OCI-M2 (cell line): Measurements from ENCODE around the gene DNM2.
A peak's percentile ranks its signal among the peaks of the same experiment; 100 is the strongest.

Source experiments
- DNase-seq: peaks from one replicate; lab custom pipeline; 2025; ENCODE audit not compliant: unreplicated experiment; lab: John Stamatoyannopoulos, UW

Gene DNM2

DNA sequence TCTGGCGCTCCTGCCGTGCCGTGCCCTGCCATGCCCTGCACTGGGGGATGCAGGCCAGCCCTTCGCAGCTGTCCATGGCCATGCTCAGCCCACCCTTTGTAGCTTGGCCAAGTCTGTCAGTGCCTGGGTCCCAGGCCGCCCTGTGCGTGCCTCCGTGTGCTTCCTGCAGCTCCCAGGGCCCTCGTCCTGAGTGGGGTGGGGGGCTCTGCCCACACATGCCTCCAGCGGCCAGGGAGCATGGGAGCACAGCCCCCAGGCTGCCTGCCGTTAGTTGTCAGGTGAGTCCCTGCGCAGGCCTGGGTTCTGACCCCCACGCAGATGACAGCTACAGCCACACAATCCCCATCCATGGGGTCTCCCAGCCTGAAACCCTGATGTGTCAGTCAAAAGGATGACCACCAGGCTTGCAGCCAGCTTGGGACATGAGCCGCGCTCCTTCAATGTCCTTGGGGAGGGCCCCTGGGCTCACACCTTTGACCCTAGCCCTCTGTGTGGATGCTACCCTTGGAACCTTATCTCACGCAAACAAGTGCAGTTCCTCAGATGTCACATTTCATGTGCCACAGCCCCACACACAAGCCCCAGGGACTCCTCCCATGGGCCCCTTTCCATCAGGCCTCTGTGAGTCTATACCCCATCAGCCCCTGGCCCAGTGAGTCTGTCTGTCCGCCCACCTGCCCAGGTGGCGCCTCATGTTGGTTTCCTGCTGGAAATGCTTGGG lies 93.7 kb downstream of the DNM2 start:
- DNase-seq, result peak; percentile 79

DNA sequence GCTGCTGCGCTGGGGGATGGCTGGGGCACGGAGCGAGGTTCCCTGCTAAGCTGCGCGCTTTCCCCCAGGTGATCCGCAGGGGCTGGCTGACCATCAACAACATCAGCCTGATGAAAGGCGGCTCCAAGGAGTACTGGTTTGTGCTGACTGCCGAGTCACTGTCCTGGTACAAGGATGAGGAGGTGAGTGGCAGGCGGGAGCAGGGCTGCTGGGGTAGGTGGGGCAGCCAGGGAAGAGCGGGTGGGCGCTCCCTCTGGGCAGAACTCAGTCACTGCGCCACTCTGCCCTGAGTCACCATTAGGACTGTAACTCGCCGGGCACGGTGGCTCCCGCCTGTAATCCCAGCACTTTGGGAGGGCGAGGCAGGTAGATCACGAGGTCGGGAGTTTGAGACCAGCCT lies 94.3 kb downstream of the DNM2 start:
- DNase-seq, result no peak

DNA sequence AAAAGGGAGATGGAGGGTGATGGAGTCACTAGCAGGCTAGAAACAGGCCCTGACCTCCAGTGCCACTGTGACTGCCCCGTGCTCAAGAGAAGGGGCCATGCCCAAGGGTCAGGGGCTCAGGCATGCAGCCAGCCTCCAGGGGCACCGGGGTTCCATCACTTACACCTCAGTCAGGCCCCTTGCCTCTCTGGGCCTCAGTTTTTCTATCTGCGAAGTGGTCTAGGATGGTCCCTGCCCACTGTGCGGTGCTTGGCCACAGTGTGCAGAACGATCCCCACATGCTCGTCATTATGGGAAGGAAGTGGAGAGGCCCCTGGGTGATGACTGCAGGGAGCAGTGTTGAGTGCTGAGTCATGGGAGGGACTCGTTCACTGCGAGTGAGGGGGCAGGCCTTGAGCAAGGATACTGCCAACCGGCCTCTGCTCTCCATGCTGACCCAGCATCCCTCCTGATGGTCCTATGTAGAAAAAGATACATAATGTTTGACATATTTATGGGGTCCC lies 95.1 kb downstream of the DNM2 start:
- DNase-seq, result no peak

DNA sequence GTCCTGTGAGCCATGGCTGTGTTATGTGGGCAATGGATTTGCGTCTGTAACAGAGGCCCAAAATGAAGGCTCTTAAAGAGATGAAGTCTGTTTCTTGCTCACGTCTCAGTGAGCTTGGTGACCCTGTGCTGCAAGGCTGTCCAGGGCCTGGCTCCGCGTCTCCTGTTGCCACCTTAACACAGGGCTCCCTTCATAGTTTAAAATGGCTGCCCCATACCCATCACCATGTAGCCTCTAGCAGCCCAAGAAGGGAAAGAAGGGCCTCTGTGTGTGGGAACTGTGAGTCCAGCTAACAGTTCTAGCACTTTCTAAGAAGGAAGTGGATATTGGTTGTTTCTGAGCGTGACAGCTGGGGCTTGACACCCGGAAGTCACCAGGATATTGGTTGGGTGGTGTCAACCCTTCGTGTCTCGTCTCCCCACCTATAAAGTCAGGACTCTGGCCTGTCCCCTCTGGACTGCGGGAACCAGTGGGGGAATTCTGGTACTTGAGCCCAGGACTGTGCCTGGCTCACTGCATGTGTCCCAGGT lies 97.2 kb downstream of the DNM2 start:
- no peak for DNase-seq

DNA sequence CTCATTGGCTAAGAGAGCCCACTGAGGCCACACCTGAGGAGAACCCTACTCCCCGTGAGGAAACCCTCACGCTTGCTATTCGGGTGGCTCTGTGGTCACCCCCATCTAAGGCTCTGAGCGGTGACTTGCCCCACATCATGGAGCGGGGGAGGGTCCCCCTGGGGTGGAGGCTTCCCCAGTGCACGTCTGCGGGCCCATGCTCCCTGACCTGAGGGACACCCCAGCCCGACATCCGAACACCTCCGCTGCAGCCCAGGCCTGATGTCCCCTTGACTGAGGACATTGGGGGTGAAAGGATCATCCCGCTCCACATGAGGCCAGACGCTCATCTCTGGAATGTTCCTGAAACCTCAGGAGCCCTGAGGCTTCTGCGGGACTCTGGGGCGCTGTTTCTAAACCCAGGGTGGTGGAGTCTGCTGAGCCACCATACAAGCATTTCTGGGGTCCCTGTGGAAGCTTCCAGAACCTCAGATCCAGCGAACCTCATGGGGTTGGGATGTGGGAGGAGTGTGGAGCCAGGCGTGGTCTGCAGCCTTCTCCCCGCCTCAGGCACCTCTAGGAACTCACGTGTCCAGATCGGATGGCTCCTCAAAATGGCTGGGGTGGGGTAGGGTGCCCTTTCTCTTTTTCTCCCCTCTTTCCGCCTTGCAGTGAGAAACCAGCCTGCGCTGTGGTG lies 98.2 kb downstream of the DNM2 start:
- no peak for DNase-seq

DNA sequence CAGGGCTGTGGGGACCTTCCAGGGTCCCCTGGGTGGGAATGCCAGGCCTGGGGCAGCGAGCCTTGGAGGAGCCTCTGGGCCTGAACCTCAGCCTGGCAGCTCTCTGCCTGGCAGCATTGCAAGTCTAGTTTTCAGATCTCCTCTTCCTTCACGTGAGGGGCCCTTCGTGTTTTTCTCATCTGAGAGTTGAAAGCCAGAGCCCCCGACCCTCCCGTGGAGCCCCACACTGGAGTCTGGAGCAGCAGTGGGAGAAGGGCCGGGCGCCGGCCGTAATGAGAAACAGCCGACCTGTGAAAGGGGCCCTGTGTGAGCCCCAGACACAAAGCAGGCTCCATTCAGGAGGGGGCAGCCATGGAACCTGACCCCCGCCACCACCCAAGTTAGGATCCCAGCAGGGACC lies 98.8 kb downstream of the DNM2 start:
- DNase-seq, result no peak

DNA sequence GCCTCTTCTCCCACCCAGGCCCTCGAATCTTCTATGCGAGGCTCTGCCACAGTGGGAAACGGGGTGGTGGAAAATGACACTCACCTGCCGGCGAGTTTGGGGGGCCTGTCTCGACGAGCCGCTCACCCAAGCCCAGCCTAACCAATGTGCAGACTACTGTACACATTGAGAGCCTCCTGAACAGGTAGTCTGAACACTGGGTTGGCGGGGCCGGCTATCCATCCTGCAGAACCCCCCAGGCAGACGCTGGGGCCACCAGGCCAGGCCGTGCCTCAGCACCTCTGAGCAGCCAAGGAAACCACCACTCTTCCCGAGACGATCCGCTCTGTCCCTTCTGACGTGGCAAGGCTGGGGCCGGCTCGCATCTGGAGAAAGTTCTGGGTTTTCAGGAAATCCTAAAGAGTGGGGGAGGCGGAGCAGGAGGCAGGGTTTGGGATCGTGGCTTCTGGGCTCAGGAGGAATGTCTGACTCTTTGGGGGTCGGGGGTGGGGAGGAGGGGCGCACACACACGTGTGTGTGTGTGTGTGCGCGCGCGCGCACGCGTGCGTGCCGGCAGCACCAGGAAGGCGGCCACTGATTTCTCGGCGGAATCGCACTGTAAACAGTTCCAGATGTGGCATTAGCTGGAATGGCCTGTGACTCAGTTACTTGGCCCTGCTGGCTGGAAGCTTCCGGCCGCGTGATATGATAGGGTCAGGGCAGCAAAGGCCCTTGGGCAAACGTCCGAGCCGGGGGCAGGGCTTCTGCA lies 99.6 kb downstream of the DNM2 start:
- no peak for DNase-seq

DNA sequence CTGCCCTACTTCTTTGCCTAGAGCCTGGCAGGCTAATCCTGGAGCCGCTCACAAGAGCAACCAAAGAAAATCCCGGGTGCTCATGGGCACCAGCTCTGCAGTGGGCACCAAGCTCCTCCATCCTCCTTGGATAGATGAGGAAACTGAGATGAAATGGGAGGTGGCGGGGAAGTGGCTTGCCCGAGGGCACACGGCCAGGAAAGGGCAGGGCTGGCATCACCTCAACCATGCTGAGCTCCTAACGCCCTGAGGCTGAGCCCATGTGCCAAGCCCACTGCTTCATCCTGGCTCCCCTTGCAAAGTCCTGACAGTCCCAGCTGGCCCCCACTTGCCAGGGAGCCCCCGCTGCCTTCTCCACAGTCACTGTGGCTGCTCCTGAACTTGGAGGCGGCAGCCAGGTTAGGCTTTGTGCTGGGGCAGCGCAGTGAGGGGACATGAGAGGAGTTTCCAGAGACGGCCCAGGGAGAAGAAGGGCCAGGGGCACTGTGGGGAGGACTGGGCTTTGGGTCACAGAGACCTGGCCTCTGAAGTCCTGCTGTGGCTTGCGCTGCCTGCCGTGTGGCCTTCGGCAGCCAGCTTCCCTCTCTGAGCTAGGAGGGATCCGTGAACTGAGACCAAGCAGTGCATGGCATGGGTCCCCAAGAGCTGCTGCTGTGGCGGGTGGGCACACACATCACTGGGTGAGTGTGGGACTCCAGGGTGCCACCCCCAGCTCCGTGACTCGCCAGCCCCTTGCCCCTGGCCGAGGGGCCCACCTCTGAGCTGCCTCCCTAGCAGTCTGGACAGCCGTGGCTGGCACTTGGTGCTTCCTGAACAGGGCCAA lies 100.6 kb downstream of the DNM2 start:
- DNase-seq, result no peak

DNA sequence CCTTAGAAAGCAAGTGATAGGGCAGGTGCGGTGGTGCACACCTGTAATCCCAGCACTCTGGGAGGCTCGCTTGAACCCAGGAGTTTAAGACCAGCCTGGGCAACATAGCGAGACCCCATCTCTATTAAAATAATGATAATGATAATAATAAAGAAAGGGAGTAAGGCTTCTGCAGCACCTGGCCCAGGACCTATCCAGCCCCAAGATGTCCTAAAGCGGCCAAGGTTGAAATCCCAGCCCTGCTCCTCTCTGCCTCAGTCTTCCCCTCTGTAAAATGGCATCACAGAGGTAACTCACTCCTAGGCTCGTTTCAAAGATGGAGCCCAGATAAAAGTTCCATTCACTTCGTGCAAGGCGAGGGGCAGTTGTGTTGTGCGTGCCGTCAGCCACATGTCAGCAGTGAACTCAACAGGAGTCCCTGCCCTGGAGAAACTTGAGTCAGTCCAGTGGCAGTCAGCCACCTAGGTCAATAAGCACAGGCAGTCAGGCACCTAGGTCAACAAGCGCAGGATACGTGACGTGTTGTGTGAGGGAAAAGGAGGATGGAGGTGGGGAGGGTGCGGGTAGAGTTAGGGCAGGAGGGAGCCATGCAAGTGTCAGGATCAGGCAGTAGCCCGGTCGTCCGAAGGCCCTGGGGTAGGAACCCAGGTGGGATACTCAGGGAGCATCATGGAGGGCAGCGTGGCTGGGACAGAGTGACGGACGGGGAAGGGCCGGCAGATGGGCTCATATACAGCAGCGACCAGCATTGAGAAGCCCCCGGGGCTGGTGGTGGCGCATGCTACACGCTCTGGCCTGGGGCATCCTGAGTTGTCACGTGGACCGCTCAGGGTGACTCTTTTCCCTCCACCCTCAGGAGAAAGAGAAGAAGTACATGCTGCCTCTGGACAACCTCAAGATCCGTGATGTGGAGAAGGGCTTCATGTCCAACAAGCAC lies 101.5 kb downstream of the DNM2 start:
- no peak for DNase-seq

DNA sequence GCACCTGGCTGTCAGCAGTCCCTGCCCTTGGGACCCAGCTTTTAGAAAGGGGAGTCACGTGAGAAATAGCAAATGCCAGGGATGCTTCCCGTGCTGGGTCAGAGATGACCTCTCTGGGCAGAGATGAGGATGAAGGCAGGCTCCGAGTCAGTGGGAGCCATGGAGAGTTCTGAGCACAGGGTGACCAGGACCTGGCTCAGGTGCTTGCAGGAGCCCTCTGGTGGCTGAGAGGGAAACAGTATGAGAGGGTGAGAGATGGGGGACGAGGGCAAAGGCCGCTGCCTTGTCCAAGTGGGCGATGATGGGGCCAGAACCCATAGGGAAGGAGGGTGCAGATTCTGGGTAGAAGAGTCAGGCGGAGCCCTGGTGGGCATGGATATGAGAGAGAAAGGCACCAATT lies 102.3 kb downstream of the DNM2 start:
- DNase-seq, result no peak

DNA sequence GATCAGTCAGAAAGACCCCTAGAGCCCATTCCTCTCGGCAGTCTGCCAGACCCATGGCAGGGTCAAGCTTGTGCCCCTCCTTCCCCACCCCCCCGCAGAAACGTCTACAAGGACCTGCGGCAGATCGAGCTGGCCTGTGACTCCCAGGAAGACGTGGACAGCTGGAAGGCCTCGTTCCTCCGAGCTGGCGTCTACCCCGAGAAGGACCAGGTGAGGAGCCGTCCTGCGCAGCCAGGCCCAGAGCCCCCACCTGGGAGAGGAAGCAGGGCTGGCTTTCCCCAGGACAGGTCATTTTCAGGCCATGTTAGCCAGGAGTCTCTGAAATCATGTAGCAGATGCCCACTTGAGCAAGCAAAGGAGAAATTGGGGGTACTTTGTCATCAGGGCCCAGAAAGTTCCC lies 105.8 kb downstream of the DNM2 start:
- DNase-seq, result no peak

DNA sequence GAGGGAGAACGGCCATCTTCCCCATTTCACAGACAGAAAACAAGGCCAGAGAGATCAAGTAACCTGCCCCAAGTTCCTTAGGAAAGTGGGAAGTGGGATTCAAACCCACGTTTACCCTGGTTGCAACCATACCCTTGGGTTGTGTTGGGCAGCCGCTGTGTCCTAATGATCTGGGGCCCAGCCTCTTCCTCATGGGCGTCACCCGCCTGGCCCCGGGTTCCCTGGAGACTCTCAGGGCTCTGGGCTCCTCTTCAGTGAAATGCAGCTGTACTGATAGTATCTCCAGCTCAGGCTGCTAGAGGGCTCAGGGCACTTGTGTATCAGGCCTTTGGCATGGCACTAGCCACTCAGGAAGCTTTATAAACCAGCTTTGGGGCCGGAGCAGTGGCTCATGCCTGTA lies 108.4 kb downstream of the DNM2 start:
- no peak for DNase-seq

DNA sequence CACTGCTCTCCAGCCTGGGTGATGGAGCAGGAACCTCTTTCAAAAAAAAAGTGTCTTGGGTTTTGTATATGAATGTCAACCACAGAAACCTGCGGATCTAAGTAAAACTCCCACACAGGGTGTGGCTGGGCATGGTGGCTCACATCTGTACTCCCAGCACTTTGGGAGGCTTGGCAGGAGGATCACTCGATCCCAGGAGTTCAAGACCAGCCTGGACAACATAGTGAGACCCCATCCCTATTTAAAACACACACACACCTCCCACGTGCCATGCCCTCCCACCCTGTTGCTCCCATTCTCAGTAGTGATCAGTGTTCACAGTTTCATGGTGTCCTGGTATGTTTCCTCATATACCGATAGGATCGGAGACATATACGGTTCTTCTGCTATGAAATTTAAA lies 109.0 kb downstream of the DNM2 start:
- no peak for DNase-seq

DNA sequence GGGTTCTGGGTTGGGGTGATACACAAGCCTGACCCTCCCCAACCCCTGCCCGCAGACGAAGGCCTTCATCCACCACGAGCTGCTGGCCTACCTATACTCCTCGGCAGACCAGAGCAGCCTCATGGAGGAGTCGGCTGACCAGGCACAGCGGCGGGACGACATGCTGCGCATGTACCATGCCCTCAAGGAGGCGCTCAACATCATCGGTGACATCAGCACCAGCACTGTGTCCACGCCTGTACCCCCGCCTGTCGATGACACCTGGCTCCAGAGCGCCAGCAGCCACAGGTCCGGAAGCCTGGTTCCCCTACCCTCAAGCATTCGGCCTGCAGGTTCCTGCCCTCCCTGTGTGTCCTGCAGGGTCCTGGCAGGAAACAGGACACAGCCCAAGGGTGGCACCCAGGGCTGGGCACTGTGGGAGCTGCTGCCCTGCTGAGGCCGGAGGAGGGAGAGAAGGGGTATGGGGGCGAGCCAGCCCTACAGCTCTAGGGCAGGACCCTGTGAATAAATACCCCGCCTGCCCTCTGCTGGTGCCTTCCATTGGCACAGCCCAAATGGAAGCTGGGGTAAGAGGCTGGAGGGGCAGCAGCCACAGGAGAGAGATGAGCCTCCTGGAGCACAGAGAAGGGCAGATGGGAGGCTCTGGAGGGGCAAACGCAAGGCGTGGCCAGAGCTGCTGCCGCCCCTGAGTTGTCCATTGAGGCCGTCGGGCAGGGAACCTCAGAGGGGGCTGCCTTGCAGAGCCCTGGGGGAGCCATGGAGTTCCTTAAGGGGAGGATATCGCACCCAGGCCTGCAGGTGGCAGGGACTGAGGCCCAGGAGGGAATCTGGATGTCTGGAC lies 111.3 kb downstream of the DNM2 start:
- DNase-seq, result no peak

DNA sequence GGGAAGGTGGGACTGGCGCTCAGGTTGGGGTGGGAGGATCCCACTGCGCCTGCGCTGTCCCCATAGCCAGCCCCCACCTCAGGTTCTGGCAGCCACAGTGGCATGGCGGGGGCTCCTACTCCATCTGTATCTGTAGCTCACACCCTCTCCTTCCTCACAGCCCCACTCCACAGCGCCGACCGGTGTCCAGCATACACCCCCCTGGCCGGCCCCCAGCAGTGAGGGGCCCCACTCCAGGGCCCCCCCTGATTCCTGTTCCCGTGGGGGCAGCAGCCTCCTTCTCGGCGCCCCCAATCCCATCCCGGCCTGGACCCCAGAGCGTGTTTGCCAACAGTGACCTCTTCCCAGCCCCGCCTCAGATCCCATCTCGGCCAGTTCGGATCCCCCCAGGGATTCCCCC lies 112.1 kb downstream of the DNM2 start:
- DNase-seq, result no peak

DNA sequence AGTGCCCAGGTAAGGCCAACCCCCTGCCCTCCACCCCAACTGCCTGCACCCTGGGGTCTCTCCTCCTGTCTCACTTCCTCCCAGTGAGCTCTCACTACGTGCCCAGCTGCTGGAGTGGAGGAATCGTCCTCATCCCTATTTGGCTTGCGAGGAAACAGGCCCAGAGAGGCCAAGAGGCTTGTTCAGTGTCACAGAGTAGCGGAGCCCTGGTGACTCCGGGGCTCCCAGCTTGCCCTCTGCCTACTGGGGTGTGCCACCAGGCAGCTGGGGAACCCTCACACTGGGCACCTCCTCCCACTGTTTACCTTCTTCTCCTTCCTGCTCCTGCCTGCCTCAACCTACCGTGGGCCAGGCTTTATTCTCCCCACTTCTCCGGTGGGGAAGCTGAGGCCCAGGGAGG lies 112.5 kb downstream of the DNM2 start:
- DNase-seq, result no peak

DNA sequence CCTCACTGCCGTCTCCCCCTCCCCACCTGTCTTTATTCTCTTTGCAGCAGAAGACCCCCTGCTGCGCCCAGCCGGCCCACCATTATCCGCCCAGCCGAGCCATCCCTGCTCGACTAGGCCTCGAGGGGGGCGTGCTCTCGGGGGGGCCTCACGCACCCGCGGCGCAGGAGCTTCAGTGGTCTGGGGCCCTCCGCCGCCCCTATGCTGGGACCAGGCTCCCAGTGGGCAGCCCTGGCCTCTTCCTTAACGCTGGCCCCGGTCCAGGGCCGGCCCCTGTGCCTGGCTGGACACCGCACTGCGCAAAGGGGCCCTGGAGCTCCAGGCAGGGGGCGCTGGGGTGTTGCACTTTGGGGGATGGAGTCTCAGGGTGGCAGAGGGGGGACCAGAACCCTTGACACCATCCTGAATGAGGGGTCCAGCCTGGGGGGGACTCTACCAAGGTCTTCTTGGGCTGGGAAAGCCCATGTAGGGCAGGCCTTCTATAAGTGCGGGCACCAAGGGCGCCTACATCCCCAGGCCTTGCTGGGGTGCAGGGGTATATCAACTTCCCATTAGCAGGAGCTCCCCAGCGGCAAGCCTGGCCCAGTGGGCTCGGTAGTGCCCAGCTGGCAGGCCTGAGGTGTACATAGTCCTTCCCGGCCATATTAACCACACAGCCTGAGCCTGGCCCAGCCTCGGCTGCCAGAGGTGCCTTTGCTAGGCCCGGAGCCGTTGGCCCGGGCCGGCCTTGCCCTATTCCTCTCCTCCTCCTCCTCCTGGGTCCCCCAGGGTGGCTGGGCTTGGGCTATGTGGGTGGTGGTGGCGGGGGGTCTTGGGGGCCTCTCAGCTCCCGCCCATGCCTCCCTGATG lies 113.3 kb downstream of the DNM2 start:
- no peak for DNase-seq
